Left forelimb (tissue), 1 donor: ENCODE data around the gene SLC12A3.
"Not testable (repeated sequence)": the region's sequence is repeated elsewhere in the genome, so short reads cannot be mapped to it uniquely, and the experiment has no call there.

ENCODE experiments used
- DNase-seq: peaks from one replicate; pipeline ENCODE4 v3.0.0-alpha.2; 2018; ENCODE audit warnings: low spot score

Gene SLC12A3

DNA sequence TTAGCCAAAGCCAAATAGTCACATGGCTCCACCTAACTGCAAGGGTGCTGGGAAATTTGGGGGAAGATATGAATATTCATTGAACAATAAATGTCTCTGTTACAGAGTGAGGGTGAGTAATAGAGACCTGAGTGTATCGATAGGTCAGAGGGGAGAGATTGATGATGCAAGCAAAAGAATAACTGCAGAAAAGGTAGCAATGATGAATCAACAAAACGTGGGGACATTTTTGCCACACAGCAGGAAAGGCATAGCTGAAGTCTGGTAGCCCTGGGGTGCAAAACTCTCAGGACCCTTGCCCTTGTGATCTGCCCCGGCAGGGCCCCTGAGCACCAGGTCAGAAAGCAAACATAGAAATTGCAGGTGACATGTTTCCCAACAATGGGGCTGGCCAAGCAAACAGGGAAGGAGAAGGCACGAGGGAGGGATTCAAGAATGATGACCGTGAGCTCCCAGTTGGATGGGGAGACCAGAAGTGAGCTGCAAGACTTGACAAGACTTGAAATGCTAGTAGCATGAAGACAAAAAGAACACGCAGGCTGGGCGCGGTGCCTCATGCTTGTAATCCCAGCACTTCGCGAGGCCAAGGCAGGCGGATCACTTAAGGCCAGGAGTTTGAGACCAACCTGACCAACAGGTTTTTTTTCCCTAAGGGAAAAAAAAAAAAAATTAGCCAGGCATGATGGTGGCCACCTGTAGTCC lies 54.2 kb downstream of the SLC12A3 start:
- DNase-seq, result no peak

GRCh38 chr16:56921571-56921970 lies 56.6 kb downstream of the SLC12A3 start:
- no peak for DNase-seq

DNA sequence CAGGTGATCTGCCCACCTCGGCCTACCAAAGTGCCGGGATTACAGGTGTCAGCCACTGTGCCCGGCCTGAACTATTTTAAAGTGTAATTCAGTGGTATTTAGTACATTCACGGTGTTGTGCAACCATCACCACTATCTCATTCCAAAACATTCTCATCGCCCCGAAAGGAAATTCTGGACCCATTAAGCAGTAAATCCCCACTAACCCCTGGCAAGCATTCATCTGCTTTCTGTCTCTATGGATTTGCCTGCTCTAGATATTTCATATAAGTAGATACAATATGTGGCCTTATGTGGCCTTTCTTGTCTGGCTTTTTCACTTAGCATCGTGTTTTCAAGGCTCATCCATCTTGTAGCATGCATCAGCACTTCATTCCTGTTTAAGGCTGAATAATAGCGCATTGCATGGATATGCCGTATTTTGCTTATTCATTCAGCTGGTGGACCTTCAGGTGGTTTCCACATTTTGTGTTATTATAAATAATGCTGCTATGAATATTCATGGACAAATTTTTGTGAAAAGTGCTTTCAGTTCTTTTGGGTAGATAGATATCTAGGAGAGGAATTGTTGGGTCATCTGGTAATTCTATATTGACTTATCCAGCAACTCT lies 58.6 kb downstream of the SLC12A3 start:
- no peak for DNase-seq

- DNase-seq, result no peak
Measured at GRCh38 chr16:56927471-56927870, 62.5 kb downstream of the SLC12A3 start.

DNA sequence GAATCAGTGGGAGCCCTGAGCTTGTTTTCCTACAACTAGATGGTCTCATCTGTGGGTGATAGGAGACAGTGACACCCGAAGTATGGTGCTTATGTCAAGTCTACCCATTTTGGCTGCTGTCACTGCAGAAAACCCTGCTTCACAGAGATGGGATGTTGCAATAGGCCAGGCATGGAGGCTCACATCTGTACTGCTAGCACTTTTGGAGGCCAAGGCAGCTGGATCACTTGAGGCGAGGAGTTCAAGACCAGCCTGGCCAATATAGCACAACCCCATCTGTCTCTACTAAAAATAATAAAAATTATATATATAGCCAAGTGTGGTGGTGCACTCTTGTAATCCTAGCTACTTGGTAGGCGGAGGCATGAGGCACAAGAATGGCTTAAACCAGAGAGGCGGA lies 64.6 kb downstream of the SLC12A3 start:
- DNase-seq, result no peak

- DNase-seq, result no peak
Measured at GRCh38 chr16:56930486-56931270, 65.7 kb downstream of the SLC12A3 start.

DNA sequence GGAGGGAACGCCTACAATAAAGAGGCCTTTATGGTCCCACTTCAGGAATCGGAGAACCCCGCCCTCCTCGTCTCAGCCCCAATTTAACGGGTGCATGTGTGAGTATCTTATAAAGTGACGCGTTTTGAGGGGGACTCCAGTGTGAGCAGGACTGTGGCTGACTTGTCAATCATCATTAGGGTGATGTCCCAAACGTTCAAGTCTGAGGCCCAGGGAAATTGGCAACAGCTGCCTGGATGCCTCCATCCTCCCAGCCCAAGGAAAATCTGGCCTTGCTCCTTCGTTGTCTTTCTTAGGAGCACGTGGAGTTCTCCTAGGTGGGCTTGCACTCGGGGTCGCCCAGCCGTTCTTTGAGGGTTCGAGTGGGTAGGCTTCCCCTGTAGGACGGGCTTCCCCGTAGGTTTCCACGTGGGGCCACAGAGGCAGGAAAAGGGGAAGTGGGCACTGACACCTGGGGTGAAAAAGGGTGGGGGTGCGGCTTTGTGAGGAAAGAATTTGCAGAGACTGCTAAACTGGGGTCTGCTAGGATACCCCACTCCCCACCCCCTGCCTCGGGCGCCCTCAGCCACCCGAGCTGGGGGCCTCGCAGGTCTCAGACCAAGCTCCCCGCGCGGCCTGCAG lies 66.4 kb downstream of the SLC12A3 start:
- DNase-seq, result no peak

- peak; percentile 99 for DNase-seq
Measured at GRCh38 chr16:56931892-56932720, 67.1 kb downstream of the SLC12A3 start, which contains the start of gene HERPUD1. Gene HERPUD1, plus strand, starts transcription at chr16:56932142. Its CDS starts 103 bp downstream, at chr16:56932245.

DNA sequence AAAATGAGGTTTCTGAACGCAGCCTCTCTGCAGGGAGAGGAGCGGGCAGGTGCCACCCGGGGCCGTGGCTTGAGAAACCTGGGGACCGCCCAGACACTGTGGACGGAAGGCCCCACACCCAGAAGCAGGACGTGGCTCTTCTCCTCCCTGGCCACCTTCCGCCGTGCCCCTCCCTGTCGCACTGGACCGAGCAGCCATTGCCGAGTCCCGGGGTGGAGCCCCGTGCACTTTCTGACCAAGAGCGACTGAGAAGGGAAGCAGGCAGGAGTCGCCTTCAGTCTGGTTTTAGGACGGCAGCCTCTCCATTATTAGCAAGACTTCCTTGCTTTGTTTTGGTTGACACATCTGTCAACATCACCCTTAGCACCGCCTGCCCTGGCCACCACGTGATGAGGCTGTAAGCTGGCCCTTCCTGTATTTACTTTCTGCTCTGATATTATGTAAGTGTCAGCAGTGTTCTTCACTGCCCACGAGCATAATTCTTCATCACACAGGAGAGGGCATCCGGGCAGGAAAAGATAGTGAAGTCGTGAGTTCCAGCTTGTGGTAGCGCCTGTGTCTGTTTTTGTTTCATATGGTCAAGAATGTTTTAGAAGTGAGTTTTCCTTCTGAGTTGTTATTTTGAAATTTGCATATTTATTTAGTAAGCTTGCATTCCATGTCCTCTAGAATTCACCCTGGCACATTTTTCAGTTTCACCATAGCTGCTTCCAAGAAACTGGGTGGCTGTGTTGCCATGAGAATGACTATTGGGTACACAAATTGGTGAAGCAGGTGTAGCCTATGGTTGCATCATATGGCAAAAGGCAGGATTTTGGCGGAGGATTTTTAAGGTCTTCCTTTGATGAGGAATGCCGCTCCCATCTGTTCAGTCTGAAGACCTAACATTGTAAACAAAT lies 68.0 kb downstream of the SLC12A3 start:
- peak; percentile 82 for DNase-seq

- DNase-seq, result no peak
Measured at GRCh38 chr16:56933828-56934598, 69.0 kb downstream of the SLC12A3 start.

DNA sequence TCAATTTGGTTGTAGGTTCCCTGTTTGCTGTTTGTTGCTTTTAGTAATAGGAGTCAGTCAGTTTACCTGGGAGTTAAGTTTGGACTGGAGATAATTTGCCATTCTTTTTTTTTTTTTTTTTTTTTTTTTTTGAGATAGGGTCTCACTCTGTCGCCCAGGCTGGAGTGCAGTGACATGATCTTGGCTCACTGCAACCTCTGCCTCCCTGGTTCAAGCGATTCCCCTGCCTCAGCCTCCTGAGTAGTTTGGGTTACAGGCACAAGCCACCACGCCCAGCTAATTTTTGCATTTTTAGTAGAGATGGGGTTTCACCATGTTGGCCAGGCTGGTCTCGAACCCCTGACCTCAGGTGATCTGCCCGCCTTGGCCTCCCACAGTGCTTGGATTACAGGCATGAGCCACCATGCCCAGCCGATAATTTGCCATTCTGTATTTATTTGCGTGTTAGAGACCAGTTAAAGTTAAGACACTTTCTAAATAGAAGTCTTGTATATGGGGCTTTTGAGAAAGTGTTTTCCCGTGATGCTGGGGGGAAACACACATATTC lies 69.7 kb downstream of the SLC12A3 start:
- DNase-seq, result not testable (repeated sequence)

DNA sequence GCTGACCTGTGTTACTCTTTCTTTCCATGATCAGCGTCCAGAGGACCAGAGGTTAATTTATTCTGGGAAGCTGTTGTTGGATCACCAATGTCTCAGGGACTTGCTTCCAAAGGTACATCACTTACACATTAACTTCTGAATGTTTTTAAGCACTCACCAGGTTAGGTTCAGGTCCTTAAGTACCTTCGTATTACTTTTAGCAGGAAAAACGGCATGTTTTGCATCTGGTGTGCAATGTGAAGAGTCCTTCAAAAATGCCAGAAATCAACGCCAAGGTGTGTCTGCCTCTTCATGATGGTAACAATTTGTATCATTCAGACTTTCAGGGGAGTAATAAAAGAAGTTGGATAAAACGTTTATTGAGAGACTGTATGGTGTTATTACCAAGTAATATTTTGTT lies 70.2 kb downstream of the SLC12A3 start:
- no peak for DNase-seq

DNA sequence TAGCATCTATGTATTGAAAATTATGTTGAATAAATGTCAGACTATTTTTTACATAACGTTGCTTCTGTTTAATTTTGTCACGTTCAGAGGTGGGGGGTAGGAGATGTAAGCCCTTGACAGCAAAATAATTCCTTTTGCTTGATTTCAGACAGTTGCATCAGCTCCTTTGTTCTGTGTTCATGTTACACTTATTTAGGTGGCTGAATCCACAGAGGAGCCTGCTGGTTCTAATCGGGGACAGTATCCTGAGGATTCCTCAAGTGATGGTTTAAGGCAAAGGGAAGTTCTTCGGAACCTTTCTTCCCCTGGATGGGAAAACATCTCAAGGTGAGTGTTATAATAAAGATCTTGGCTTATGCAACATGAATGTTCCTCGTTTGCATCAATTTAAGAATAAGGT lies 71.5 kb downstream of the SLC12A3 start:
- no peak for DNase-seq

DNA sequence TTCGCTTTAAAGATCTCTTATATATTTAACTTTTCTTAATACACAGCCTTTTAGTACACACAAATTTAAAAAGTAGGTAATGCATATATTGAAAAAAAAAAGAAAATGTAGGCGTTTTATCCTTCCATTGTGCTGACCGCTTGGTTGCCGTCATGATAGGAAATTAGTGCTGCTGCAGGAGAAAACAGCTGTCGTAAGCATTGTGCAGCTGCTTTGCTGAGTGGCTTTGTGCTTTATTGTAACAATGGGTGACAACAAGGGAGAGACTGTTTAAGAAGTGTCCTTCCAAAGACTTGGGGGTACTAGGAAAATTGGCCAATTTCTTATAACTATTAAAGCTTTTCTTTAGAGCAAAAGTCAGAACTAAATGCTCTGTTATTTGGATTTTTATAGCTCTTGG lies 71.9 kb downstream of the SLC12A3 start:
- DNase-seq, result no peak

- DNase-seq, result no peak
Measured at GRCh38 chr16:56938664-56939513, 73.9 kb downstream of the SLC12A3 start.

GRCh38 chr16:56939801-56940200 lies 74.8 kb downstream of the SLC12A3 start:
- DNase-seq, result no peak

DNA sequence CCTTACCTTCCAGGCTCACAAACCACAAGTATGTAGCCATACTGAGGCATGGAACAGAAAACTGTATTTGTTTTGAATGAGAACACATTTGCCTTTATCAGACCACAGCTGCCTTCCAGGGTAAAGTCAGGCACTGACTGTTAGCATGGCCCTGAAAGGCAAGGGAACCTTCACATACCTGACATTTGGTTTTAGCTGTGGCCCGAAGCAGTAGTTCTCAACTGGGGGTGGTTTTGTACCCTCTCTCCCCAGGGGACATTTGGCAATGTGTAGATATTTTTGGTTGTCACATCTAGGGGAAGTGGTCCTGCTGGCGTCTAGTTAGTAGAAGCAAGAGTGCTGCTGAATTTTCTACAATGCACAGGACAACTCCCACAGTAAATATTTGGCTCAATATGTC lies 76.1 kb downstream of the SLC12A3 start:
- DNase-seq, result no peak

DNA sequence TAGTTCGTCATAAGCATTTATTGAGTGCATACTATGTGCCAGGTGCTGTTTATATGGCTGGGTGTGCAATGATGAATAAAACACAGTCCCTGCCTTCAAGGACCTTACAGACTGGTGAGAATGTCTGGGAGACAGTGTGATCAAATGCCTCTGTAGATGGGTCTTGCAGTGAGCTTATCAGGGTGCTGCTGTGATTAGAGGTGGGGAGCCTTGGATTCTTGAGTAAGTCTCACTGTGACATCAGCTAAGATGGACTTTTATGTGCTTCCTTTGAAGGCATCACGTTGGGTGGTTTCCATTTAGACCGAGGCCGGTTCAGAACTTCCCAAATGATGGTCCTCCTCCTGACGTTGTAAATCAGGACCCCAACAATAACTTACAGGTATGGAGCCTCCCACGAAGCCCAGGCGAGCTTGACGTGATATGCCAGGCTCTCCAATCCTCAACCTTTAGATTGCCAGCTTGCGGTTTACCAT lies 76.9 kb downstream of the SLC12A3 start:
- no peak for DNase-seq
